ENCODE measurements around the gene EGFLAM. TPM values are rescaled to one million over a fixed set of nuclear protein-coding genes. Genes with fewer than 3 reads are reported as not detected.

The EGFLAM gene
- total and polyA plus RNA-seq, 2 experiments from 2014 or later: 0.24 to 1.9 TPM

DNA sequence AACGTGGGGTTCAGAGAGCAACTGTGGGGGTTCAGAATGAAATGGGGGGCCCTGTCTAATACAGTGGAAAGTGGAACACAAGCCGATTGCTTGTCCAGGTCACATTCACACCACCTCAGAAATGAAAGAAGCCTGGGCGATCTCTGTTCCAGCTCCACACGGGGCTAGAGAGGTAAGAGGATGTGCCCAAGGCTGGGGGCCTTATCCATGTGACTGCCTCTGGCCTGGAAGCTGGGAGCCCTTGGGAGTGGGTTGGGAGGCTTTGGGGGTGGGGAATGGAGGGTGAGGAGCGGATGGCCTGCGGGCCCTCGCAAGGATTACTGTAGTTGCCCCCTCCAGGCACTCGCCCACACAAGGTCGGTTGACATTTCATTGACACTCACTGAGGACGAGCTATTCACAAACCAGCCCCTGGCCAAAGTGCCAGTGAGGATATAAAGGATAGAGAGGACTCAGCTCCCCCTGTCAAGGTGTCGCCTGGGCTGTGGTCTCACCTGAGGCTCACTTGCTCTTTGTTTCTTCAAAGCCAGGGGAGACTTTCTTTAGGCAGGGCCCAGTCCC lies 211.4 kb downstream of the EGFLAM start (continued):
- TF ChIP-seq, protein P1, sequence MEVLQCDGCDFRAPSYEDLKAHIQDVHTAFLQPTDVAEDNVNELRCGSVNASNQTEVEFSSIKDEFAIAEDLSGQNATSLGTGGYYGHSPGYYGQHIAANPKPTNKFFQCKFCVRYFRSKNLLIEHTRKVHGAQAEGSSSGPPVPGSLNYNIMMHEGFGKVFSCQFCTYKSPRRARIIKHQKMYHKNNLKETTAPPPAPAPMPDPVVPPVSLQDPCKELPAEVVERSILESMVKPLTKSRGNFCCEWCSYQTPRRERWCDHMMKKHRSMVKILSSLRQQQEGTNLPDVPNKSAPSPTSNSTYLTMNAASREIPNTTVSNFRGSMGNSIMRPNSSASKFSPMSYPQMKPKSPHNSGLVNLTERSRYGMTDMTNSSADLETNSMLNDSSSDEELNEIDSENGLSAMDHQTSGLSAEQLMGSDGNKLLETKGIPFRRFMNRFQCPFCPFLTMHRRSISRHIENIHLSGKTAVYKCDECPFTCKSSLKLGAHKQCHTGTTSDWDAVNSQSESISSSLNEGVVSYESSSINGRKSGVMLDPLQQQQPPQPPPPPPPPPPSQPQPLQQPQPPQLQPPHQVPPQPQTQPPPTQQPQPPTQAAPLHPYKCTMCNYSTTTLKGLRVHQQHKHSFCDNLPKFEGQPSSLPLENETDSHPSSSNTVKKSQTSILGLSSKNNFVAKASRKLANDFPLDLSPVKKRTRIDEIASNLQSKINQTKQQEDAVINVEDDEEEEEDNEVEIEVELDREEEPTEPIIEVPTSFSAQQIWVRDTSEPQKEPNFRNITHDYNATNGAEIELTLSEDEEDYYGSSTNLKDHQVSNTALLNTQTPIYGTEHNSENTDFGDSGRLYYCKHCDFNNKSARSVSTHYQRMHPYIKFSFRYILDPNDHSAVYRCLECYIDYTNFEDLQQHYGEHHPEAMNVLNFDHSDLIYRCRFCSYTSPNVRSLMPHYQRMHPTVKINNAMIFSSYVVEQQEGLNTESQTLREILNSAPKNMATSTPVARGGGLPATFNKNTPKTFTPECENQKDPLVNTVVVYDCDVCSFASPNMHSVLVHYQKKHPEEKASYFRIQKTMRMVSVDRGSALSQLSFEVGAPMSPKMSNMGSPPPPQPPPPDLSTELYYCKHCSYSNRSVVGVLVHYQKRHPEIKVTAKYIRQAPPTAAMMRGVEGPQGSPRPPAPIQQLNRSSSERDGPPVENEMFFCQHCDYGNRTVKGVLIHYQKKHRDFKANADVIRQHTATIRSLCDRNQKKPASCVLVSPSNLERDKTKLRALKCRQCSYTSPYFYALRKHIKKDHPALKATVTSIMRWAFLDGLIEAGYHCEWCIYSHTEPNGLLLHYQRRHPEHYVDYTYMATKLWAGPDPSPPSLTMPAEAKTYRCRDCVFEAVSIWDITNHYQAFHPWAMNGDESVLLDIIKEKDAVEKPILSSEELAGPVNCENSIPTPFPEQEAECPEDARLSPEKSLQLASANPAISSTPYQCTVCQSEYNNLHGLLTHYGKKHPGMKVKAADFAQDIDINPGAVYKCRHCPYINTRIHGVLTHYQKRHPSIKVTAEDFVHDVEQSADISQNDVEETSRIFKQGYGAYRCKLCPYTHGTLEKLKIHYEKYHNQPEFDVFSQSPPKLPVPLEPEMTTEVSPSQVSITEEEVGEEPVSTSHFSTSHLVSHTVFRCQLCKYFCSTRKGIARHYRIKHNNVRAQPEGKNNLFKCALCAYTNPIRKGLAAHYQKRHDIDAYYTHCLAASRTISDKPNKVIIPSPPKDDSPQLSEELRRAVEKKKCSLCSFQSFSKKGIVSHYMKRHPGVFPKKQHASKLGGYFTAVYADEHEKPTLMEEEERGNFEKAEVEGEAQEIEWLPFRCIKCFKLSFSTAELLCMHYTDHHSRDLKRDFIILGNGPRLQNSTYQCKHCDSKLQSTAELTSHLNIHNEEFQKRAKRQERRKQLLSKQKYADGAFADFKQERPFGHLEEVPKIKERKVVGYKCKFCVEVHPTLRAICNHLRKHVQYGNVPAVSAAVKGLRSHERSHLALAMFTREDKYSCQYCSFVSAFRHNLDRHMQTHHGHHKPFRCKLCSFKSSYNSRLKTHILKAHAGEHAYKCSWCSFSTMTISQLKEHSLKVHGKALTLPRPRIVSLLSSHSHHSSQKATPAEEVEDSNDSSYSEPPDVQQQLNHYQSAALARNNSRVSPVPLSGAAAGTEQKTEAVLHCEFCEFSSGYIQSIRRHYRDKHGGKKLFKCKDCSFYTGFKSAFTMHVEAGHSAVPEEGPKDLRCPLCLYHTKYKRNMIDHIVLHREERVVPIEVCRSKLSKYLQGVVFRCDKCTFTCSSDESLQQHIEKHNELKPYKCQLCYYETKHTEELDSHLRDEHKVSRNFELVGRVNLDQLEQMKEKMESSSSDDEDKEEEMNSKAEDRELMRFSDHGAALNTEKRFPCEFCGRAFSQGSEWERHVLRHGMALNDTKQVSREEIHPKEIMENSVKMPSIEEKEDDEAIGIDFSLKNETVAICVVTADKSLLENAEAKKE (CRISPR knock-in tag; IDR thresholded peaks at IDR 0.05): no peak

DNA sequence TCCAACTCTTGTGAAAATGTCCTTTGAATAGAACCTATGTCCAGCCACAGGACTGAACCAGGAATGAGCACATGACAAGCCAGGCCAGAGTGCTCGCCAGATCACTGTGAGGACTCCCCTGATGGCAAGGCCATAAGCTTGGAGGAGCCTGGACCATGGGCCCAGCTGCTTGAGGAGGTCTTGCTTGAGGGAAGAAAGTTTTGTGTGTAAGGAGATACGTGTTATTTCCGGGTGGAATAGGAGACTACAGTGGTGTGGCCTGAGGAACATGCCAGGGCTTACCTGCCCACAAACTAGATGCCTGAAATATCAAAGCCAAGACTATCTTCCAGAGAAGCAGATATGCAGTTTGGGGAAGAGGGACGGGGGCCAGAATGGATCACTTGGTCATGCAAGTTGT lies 213.3 kb downstream of the EGFLAM start:
- Histone ChIP-seq H3K4me2 (no peak overlapping the region), H3K4me1 (ENCODE audit: insufficient read depth) (no peaks in the 10 kb centered on the region), H3K36me3 (ENCODE audit: insufficient read depth) (no peaks in the 10 kb centered on the region), H3K27me3 (ENCODE audit: insufficient read depth) (no peaks in the 10 kb centered on the region), H2AFZ (no peak overlapping the region), H3F3A (replicated peaks; ENCODE audit: low read depth) (no peaks in the 10 kb centered on the region), H3K79me2 (replicated peaks; ENCODE audit: insufficient read depth) (no peaks in the 10 kb centered on the region), H3K4me3 (no peak overlapping the region), H3K27ac (ENCODE audit: low read depth) (no peak overlapping the region), H3K9me2 (ENCODE audit: insufficient read depth) (no peaks in the 10 kb centered on the region), H4K20me1 (replicated peaks; ENCODE audit: insufficient read depth) (no peaks in the 10 kb centered on the region)
- TF ChIP-seq STAT1 (IDR thresholded peaks at IDR 0.05; ENCODE audit: unreplicated experiment) (no peak), EZH2phosphoT487 (IDR thresholded peaks at IDR 0.05; ENCODE audit: unreplicated experiment) (no peak), POLR2AphosphoS5 (IDR thresholded peaks at IDR 0.05; ENCODE audit: low read depth) (no peak)
- TF ChIP-seq, protein P2, sequence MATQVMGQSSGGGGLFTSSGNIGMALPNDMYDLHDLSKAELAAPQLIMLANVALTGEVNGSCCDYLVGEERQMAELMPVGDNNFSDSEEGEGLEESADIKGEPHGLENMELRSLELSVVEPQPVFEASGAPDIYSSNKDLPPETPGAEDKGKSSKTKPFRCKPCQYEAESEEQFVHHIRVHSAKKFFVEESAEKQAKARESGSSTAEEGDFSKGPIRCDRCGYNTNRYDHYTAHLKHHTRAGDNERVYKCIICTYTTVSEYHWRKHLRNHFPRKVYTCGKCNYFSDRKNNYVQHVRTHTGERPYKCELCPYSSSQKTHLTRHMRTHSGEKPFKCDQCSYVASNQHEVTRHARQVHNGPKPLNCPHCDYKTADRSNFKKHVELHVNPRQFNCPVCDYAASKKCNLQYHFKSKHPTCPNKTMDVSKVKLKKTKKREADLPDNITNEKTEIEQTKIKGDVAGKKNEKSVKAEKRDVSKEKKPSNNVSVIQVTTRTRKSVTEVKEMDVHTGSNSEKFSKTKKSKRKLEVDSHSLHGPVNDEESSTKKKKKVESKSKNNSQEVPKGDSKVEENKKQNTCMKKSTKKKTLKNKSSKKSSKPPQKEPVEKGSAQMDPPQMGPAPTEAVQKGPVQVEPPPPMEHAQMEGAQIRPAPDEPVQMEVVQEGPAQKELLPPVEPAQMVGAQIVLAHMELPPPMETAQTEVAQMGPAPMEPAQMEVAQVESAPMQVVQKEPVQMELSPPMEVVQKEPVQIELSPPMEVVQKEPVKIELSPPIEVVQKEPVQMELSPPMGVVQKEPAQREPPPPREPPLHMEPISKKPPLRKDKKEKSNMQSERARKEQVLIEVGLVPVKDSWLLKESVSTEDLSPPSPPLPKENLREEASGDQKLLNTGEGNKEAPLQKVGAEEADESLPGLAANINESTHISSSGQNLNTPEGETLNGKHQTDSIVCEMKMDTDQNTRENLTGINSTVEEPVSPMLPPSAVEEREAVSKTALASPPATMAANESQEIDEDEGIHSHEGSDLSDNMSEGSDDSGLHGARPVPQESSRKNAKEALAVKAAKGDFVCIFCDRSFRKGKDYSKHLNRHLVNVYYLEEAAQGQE (IDR thresholded peaks at IDR 0.05; ENCODE audit: unreplicated experiment): no peak
- Mint-ChIP-seq H3K27ac (no peak overlapping the region), H3K9me3 (no peaks in the 10 kb centered on the region), H3K4me1 (peaks cover 20% of the 10 kb centered on the region), H3K27me3 (ENCODE audit: insufficient read depth, low read depth, poor library complexity) (peaks cover 4% of the 10 kb centered on the region), H3K4me3 (no peak overlapping the region), H3K36me3 (ENCODE audit: low read depth) (no peaks in the 10 kb centered on the region)
- ATAC-seq: no peak
- no peak for DNase-seq (ENCODE audit: low spot score)

Data from GM23338 (cell line).